GM15510 (cell line): ENCODE data around the gene GPHN.

Experiments
- POLR2A ChIP-seq: IDR thresholded peaks from 3 replicates; pipeline ENCODE4 v1.6.1; 2011; ENCODE audit warnings: borderline replicate concordance; ENCODE audit not compliant: insufficient read length; ENCODE audit errors: extremely low read depth

The GPHN gene

DNA sequence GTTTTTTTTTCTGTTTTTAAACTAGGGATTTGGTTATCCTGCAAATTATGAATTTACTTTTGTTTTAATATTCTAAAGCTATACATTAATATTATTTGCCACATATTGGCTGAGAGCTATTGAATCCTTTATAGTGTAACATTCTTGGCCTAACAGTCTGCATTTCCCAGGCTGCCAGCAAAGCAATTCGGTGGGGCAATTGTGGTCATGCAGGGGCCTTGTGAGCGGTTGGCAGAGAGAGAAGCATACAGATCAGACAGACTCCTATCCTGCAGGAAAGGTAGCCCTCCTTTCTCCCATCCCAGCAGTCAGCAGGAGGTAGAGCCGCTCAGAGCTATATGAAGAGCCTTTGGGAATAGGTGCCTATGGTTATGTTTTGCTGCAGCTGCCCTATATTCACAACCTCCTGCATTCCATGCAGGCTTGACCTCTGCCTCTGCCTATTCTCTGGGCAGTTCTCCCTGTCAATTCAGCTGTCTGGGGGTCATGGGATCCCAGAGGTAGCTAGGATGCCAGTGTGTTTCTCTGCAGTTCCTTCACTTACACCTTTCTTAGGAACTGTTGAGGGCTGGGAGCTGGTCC lies 144.7 kb downstream of the GPHN start:
- TF ChIP-seq POLR2A = no peak

DNA sequence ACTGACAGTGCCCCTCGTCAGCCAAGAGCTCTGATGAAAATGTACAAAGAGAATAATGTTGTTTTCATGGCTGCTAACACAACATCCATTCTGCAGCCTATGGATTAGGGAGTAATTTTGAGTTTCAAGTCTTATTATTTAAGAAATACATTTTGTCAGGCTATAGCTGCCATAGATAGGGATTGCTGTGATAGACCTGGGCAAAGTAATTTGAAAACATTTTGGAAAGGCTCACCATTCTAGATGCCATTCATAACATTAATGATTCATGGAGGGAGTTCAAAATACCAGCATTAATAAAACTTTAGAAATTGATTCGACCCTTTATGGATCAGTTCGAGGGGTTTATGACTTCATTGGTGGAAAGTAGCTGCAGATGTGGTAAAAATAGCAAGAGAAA lies 149.8 kb downstream of the GPHN start:
- TF ChIP-seq POLR2A = no peak

DNA sequence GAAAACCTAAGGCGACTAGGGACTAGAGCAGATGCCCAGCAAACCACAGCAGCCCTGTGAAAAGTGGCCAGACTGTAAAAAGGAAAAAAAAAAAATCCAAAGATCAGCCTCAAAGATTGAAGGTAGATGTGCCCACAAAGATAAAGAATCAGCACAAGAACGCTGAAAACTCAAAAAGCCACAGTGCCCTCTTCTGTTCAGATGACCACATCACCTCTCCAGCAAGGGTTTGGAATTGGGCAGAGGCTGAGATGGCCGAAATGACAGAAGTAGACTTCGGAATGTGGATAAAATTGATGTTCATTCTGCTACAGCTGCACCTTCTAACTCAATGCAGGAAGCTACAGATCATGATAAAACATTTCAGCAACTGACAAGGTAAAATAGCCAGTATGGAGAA lies 154.4 kb downstream of the GPHN start:
- no peak for TF ChIP-seq POLR2A

DNA sequence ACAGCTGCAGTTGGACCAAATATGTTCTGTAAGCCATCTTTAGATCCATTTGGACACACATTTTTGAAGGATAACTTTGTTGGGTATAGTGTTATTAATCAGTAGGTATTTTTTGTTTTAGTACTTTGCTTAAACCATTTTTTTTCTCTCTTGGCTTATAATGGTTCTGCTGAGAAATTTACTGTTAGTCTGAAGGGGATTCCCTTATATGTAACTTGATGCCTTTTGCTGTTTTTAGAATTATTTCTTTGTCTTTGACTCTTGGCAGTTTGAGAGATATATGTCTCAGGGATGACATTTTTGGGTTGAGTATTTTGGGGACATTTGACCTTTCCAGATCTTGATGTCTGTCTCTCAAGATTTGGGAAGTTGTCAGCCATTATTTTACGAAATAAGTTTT lies 169.8 kb downstream of the GPHN start:
- no peak for TF ChIP-seq POLR2A

DNA sequence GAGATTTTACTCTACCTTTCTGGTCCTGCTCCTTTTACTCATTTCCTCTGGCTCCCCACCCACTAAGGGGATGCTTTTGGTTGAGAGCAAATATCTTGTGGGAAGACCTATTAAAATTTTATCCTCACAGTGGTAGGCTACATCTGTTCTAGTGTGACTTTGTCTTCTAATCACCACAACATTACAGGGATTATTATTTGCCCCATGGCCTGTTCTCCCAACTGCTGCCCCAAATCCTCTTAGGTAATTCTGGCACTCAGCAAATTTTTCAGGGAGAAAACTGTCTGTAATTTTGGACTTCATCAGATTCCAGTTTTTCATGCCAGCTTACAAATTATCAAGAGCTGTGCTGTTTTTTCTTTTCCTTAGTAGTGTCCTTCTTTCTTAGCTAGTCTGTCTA lies 172.3 kb downstream of the GPHN start:
- TF ChIP-seq POLR2A = no peak

DNA sequence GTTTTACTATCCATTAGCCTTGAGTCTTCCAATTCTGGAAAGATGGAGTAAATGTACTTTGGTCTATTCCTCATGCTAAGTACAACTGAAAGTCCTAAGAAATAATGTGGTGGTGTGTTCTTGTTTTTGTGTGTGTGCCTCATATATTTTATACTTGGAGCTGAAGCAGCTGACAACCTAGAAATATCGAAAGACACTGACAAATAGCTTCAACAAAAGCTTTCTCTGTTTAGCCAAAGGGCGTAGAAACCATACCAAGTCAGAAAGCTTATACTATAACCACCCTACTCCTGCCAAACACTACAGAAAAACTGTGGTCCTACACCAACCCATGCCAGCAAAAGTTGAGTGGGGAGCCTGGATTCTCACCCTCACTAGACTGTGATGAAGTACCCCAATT lies 188.4 kb downstream of the GPHN start:
- no peak for TF ChIP-seq POLR2A

GRCh38 chr14:66698503-66698902 lies 190.6 kb downstream of the GPHN start:
- no peak for TF ChIP-seq POLR2A

DNA sequence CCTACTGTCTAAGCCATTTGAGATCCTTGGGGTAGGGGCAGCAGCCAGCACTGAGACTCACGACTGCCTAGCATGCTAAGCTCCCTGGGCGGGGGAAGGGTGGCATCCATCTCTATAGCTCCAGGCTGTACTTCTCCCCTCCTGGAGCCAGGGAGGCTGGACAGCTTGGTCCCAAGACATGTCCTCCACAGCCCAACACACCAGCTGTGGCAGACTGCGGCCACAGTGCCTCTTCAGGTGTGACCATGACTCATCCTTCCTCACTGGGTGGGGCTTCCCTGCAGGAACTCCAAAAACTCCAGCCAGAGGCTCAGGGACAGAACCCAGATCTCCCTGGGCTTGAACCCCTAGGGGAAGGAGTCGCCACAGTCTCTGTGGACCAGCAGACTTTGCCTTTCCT lies 193.9 kb downstream of the GPHN start:
- TF ChIP-seq POLR2A = no peak

DNA sequence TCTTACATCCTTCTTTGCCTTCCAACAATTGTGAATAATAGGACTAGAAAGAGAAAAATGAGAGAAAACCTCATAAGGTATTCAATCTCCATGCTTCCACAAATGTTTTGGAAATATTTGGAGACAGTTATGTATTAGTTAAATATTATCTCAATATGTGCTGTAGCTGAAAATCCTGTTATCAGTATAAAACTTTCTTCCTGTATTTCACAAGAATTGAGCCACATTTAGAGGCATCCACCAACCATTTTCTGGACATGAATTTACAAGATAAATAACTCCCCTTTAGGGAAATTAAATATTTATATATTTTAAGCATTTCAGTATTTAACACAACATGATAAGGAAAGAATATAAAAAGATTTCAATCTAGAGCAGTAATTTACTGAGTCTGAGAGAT lies 200.3 kb downstream of the GPHN start:
- no peak for TF ChIP-seq POLR2A

DNA sequence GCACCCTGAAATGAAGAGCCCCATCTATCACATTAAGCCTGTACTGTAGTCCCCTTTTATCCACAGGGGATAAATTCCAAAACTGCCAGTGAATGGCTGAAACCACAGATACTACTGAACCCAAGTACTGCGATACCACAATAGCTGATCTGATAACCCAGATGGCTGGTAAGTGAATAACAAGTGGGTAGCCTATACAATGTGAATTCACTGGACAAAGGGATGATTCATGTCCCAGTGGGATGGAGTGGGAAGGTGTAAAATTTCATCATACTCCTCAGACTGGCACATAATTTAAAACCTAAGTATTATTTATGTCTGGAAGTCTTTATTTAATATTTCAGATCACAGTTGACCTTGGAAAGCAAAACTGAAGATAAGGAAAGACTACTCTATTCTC lies 201.3 kb downstream of the GPHN start:
- TF ChIP-seq POLR2A = no peak

DNA sequence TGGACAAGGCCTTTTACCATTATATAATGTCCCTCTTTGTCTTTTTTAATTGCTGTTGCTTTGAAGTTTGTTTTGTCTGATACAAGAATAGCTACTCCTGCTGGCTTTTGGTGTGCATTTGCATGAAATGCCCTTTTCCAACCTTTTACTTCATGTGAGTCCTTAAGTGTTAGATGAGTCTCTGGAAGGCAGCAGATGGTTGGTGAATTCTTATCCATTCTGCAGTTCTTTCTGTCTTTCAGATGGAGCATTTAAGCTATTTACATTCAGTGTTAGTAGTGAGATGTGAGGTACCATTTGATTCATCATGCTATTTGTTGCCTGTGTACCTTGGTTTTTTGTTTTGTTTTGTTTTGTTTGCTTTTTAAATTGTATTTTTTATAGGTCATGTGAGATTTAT lies 208.3 kb downstream of the GPHN start:
- TF ChIP-seq POLR2A = no peak

DNA sequence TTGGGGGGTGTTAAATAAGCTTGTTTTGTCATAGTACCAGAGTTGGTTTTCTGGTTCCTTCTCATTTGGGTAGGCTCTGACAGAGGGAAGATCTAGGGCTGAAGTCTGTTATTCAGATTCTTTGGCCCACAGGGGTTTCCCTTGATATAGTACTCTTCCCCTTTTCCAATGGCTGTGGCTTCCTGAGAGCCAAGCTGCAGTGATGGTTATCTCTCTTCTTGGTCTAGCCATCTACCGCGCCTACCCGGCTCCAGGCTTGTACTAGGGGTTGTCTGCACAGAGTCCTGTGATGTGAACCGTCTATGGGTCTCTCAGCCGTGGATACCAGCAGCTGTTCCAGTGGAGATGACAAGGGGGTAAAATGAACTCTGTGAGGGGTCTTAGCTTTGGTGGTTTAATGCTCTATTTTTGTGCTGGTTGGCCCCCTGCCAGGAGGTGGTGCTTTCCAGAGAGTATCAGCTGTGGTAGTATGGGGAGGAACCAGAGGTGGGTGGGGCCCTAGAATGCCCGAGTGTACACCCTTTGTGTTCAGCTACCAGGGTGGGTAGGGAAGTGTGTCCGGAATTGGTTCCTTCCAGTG lies 209.7 kb downstream of the GPHN start:
- no peak for TF ChIP-seq POLR2A

DNA sequence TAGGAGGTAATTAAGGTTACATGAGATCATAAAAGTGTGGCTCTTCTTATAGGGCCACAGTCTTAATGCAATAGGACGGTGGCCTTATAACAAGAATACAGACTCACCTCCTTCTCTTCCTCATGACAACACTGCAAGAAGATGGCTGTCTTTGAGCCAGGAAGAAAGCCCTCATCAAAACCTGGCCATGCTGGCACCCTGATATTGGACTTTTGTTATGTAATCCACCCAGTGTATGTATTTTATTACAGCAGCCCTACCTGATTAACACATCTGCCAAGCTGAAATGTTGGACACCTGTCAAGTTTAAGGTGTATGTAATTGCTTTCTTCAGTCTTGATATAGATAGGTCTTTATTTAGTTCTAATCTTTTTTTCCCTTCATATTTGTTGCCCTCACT lies 217.0 kb downstream of the GPHN start:
- TF ChIP-seq POLR2A = no peak

DNA sequence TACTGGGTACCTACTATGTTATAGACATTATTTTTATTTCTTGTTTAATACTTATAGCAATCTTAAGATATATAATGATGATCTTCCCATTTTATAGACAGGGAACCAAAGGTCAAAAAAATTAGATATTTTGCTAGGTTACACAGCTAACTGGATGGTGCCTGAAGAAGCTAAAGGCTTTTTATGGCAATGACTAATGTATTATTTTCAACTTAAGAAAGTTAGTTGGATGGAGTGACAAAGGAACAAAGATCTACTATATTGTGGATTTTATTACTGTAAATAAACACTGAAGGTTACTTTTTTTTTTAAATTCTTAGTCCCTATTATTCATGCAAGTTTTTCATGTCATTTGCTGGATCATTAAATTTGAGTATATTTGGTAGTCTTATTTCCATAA lies 227.9 kb downstream of the GPHN start:
- TF ChIP-seq POLR2A = no peak

GRCh38 chr14:66739826-66740225 lies 231.9 kb downstream of the GPHN start:
- no peak for TF ChIP-seq POLR2A

DNA sequence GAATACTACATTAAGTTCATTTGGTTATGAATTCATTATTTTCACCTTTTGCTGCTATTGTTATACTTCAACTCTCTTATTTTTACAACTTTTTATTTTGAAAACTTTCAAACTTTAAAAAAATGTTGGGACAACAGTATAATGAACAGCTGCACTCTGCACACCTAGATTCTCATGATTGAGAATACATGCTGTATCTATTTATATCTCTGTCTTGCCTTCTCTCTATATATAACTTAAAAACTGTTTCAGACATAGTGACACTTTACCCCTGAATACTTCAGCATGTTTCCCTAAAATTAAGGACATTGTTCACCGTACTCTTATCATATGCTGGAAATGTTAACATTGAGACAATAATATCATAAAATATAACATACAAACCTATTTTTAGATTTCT lies 237.1 kb downstream of the GPHN start:
- TF ChIP-seq POLR2A = no peak

DNA sequence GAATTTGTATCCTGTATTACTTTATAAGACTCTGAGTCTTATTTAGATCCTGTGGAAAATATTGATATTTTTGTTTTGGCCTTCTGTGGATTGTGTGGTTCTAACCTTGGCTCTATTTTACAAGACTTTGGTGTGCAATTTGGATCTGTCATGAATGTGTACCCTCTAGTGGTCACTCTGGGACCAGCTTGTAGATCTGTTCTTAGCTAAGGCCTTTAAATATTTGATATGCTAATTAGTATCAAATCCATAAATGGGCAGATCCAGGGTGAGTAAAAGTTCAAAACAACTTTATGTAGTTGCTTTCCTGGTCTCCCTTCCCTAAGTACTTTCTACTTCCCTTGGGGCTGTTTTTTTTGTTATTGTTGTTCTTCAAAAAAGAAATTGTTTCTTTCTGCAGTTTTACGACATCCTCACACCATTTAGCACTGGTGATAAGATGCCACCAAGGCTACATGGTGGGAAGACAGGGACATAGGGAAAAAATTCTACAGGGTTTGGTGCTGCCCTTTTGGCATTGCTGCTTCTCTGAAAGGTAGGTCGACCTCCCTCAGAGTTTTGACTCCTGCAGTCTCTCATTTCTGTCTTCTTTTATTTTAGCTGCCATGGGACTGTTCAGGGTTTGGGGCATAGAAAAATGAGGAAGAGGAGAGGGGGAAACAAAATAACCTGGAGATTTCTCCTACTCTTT lies 238.5 kb downstream of the GPHN start:
- no peak for TF ChIP-seq POLR2A

DNA sequence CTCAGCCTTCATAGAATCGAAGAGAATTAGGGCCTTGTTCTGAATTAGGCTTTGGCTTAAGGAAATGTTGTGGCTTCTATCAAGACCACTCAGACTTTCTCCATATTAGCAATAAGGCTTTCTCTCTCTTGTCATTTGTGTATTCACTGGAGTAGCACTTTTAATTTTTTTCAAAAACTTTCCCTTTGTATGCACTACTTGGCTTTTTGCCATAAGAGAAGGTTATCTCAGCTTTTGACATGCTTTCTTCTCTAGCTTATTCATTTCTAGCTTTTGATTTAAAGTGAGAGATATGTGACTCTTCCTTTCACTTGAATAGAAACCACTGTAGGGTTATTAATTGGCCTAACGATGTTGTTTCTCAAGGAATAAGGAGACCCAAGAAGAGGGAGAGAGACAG lies 244.2 kb downstream of the GPHN start:
- TF ChIP-seq POLR2A = no peak
